Measurements from ENCODE around the gene MMP1.
"Not testable (repeated sequence)": the region's sequence is repeated elsewhere in the genome, so short reads cannot be mapped to it uniquely, and the experiment has no call there.

Gene MMP1

DNA sequence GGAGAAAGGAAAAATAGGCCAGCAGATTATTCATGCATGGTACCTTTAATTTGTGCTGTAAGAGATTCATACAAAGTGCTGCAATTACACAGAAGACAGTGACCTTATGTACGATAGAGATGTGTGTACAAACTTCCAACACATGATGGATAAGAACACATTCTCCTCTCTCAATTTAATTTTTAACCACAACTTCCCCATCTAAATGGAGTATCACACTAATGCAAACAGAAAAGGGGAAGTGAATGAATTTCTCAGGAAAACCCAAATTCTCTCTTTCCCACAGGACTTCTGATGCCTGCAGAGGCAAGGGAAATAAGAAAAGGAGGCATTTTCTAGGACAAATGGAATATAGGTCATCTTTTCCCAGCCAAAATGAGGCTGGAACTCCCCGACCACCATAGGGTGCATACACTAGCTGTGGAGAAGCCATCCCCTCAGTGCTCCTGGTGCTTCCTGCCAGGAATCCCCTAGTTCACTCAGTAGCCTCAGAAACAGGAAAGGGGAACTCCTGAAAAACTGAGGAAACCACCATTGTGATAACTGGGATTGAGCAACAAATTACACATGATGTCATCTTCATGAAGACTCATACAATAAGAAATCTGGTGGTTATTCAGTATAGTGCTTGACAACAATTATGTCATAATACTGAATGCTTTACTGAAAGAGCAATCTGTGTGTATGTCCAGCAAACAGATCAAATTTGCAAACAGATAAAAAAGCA lies 40.0 kb downstream of the MMP1 start:
- DNase-seq = no peak

DNA sequence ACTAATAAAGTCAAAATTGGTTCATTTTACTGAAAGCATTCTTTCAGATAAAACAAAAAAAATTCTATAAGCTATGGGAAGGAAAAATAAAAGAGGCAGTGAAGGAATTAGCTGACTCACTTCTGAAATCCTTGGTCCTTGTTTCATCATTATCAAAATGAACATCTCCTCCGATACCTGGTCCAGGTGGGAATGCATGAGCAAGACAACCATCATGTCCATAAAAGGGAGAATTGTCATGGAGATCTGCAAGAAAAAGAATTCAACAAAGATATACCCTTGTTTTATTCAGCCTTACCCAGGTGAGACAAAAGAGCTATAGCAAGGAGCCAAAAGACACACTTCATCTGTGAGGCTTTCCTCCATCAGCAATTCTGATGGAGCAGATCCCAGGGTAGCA lies 44.7 kb downstream of the MMP1 start:
- no peak for DNase-seq

DNA sequence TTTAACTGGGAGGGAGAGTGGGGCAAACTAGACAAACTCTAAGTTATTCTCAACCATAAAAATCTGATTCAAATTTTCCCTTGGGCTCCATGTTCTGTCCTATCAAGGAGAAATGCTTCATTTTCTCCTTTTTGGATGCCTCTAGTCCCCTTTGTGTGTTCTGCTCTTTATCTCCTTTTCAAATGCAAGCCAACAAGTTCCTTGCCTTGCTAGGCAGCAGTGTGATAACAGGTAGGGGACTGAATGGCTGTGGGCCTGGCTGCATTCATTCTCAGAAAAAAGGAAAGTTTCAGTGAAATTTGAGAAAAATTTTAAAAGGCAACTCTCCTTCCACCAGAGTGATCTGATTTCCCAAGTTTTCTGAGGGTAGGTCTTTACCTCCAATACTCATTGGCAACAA lies 46.3 kb downstream of the MMP1 start:
- DNase-seq = no peak

DNA sequence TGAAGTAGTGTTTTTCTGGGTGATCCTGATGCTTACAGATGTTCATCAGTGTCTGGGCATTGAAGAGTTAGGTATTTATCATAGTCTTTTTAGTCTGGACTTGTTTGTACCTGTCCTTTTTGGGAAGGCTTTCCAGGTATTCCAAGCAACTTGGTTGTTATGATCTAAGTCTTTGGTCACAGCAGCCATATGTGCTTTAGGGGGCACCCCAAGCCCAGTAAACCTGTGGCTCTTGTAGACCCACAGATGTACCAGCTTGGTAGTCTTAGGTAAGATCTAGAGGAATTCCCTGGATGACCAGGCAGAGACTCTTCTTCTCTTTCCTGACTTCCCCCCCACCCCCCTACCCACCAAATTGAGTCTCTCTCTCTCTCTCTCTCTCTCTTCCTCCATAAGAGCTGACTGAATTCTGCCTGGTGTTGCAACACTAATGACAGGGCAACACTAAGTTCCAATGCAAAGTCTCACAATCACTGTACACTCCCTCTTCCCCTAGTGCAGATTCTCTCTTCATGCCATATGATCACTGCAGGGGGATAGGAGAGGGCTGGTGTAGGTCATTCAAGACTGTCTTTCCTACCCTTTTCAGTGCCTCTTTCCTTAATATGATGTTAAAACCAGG lies 48.7 kb downstream of the MMP1 start:
- DNase-seq = no peak

GRCh38 chr11:102746746-102747578 lies 51.0 kb downstream of the MMP1 start:
- not testable (repeated sequence) for DNase-seq
